Osteocyte (in vitro differentiated cells): ENCODE measurements around the gene TCERG1L. TPM values are rescaled to one million over a fixed set of nuclear protein-coding genes. Genes with fewer than 3 reads are reported as not detected.

Source experiments
- DNase-seq: peaks from one replicate; pipeline ENCODE4 v3.0.0; 2021; ENCODE audit warnings: mixed read lengths; ENCODE audit not compliant: unreplicated experiment; ENCODE audit errors: extremely low spot score
- H3K27ac Mint-ChIP-seq: one replicate; pipeline ENCODE4 v1.8.0; 2021; ENCODE audit warnings: mild to moderate bottlenecking, mixed read lengths; ENCODE audit not compliant: unreplicated experiment
- H3K27me3 Mint-ChIP-seq: one replicate; pipeline ENCODE4 v1.8.0; 2021; ENCODE audit warnings: mixed read lengths; ENCODE audit not compliant: unreplicated experiment
- H3K36me3 Mint-ChIP-seq: one replicate; pipeline ENCODE4 v1.8.0; 2021; ENCODE audit warnings: mixed read lengths; ENCODE audit not compliant: unreplicated experiment
- H3K4me1 Mint-ChIP-seq: one replicate; pipeline ENCODE4 v1.8.0; 2021; ENCODE audit warnings: mixed read lengths; ENCODE audit not compliant: unreplicated experiment
- H3K4me3 Mint-ChIP-seq: one replicate; pipeline ENCODE4 v1.8.0; 2021; ENCODE audit warnings: mild to moderate bottlenecking, moderate library complexity, mixed read lengths; ENCODE audit not compliant: unreplicated experiment
- H3K9me3 Mint-ChIP-seq: one replicate; pipeline ENCODE4 v1.8.0; 2021; ENCODE audit warnings: mixed read lengths; ENCODE audit not compliant: unreplicated experiment
- CTCF ChIP-seq: fragments of 200-600 bp; sonication (generic); IDR thresholded peaks from 2 replicates; pipeline ENCODE4 v1.5.0; 2021; ENCODE audit warnings: antibody characterized with exemption, mild to moderate bottlenecking, moderate library complexity
- total RNA-seq: library from RNA; stranded (reverse); gene quantifications from 2 replicates; pipeline ENCODE4 v1.2.1, GENCODE V29; 2021

TCERG1L gene
- total RNA-seq, 1 donor from 2014 or later = not detected

DNA sequence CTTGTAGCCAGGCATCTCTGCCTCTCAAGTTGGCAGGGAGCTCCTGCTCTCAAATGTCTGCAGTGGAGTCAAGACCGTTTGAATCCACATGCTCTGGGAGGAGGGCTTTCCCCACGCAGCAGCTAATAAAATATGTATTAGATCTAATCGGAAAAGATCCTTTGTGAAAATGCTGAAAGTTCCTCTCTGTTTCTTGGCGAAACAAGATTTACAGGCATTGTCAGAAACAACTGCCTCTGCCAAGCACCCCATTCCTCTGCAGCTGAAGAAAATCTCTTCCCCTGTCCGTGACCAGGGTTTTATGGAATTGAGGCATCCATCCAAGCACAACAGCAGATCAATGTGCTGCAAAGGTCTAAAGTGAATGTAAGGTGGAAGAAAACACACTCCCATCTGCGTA, 165.8 kb downstream of the TCERG1L start:
- Mint-ChIP-seq H3K4me1 (no peaks in the 10 kb centered on the region), H3K9me3 (peaks cover 29% of the 10 kb centered on the region), H3K36me3 (no peaks in the 10 kb centered on the region), H3K4me3 (no peak overlapping the region), H3K27me3 (no peaks in the 10 kb centered on the region), H3K27ac (no peak overlapping the region)
- TF ChIP-seq CTCF = no peak
- no peak for DNase-seq

GRCh38 chr10:131144711-131145375, 166.7 kb downstream of the TCERG1L start:
- Mint-ChIP-seq H3K27ac (no peak overlapping the region), H3K9me3 (peaks cover 29% of the 10 kb centered on the region), H3K4me3 (no peak overlapping the region), H3K27me3 (no peaks in the 10 kb centered on the region), H3K4me1 (no peaks in the 10 kb centered on the region), H3K36me3 (no peaks in the 10 kb centered on the region)
- DNase-seq = no peak
- no peak for TF ChIP-seq CTCF

DNA sequence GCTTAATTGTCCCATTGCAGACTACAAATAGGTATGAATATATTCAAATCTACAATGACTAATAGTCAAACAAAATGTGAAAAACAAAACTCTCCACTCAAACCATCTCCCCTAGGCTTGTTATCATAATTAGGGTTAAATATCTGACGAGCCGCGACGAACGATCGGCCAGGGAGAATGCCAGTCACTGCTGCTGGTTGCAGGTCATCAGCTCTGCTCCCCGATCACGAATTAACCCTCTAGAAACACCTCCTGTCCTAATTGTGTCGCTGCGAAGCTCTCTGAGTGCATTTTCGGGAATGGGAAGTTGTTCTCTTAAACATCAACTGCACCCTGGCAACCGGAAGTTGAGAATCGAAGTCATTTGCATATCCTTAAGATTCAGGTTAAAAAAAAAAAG, 167.3 kb downstream of the TCERG1L start:
- Mint-ChIP-seq H3K36me3 (no peaks in the 10 kb centered on the region), H3K27me3 (no peaks in the 10 kb centered on the region), H3K4me3 (no peak overlapping the region), H3K4me1 (no peaks in the 10 kb centered on the region), H3K9me3 (peaks cover 30% of the 10 kb centered on the region), H3K27ac (no peak overlapping the region)
- DNase-seq = no peak
- no peak for TF ChIP-seq CTCF

- Mint-ChIP-seq H3K36me3 (no peaks in the 10 kb centered on the region), H3K27ac (no peak overlapping the region), H3K27me3 (no peaks in the 10 kb centered on the region), H3K9me3 (peaks cover 36% of the 10 kb centered on the region), H3K4me3 (no peak overlapping the region), H3K4me1 (no peaks in the 10 kb centered on the region)
- no peak for DNase-seq
- no peak for TF ChIP-seq CTCF
Observed at GRCh38 chr10:131143425-131144165, 167.9 kb downstream of the TCERG1L start.

- Mint-ChIP-seq H3K36me3 (no peaks in the 10 kb centered on the region), H3K4me1 (no peaks in the 10 kb centered on the region), H3K9me3 (peaks cover 34% of the 10 kb centered on the region), H3K4me3 (no peak overlapping the region), H3K27me3 (no peaks in the 10 kb centered on the region), H3K27ac (no peak overlapping the region)
- TF ChIP-seq CTCF = no peak
- DNase-seq = no peak
Observed at GRCh38 chr10:131142517-131143380, 168.8 kb downstream of the TCERG1L start.
